H1 (cell line): ENCODE results near the gene ARHGEF39. TPM values are rescaled to one million over a fixed set of nuclear protein-coding genes. Genes with fewer than 3 reads are reported as not detected.

Experiments
- CTCF ChIA-PET: fragments of 300-600 bp; sonication (Branson Sonifier 250); formaldehyde crosslinking; loops from one replicate; lab custom pipeline; 2021; ENCODE audit not compliant: partially characterized antibody; lab: Charles Lee
- POLR2A ChIA-PET: fragments of 300-600 bp; sonication (Branson Sonifier 250); formaldehyde crosslinking; loops from one replicate; lab custom pipeline; 2021; ENCODE audit warnings: inconsistent platforms; ENCODE audit not compliant: partially characterized antibody; lab: Charles Lee
- DNase-seq, 2 experiments: peaks; one replicate each; pipeline versions ENCODE4 v3.0.0 to v3.0.0-alpha.2; 2010 to 2022; ENCODE audit warnings: low spot score in 2 of 2, low read depth in 1 of 2, mixed read lengths in 1 of 2
- FAIRE-seq: peaks from 2 replicates; lab custom pipeline; 2011; peaks lifted over from hg19 to GRCh38; lab: Jason Lieb, UNC
- H2AFZ ChIP-seq: 2 replicates; pipeline ENCODE4 v1.8.1; 2012; ENCODE audit warnings: low read length, inconsistent platforms
- H2AK5ac ChIP-seq: 2 replicates; pipeline ENCODE4 v1.6.1; 2013; ENCODE audit warnings: low read depth, low read length
- H2BK120ac ChIP-seq: replicated peaks from 2 replicates; pipeline ENCODE3; 2013; ENCODE audit warnings: low read depth, low read length, inconsistent platforms
- H2BK12ac ChIP-seq: 2 replicates; pipeline ENCODE4 v1.6.1; 2013; ENCODE audit warnings: low read depth, low read length
- H2BK15ac ChIP-seq: 2 replicates; pipeline ENCODE4 v1.6.1; 2013; ENCODE audit warnings: low read length
- H2BK20ac ChIP-seq: 2 replicates; pipeline ENCODE4 v1.6.1; 2013; ENCODE audit warnings: low read length
- H2BK5ac ChIP-seq: 2 replicates; pipeline ENCODE4 v1.6.1; 2013; ENCODE audit warnings: low read depth, low read length
- H3K14ac ChIP-seq: 2 replicates; pipeline ENCODE4 v1.6.1; 2013; ENCODE audit warnings: inconsistent platforms; ENCODE audit not compliant: insufficient read length
- H3K18ac ChIP-seq: 2 replicates; pipeline ENCODE4 v1.6.1; 2013; ENCODE audit warnings: low read length; ENCODE audit errors: extremely low read depth
- H3K23ac ChIP-seq: 2 replicates; pipeline ENCODE4 v1.6.1; 2013; ENCODE audit warnings: inconsistent platforms; ENCODE audit not compliant: insufficient read length
- H3K23me2 ChIP-seq: 2 replicates; pipeline ENCODE4 v1.6.1; 2013; ENCODE audit warnings: low read depth, low read length
- H3K27ac ChIP-seq: 2 replicates; pipeline ENCODE4 v1.6.1; 2011; ENCODE audit warnings: low read depth, low read length, inconsistent platforms
- H3K27me3 ChIP-seq, 4 experiments: replicated peaks in 1 of 4; 1 replicate in 1 of 4; 2 replicates in 3 of 4; pipeline versions ENCODE4 v1.6.1 to v1.8.1; 2011 to 2013; ENCODE audit warnings: low read length in 3 of 4, mild to moderate bottlenecking in 3 of 4, inconsistent platforms in 2 of 4, mixed read lengths in 2 of 4, moderate library complexity in 1 of 4; ENCODE audit not compliant: control insufficient read depth in 3 of 4, insufficient read depth in 3 of 4; ENCODE audit errors: extremely low read depth in 1 of 4
- H3K36me3 ChIP-seq, 4 experiments: 2 replicates each; pipeline versions ENCODE4 v1.6.1 to v1.8.1; 2011 to 2013; ENCODE audit warnings: mild to moderate bottlenecking in 4 of 4, low read length in 3 of 4, moderate library complexity in 2 of 4, control low read depth in 1 of 4, inconsistent platforms in 1 of 4; ENCODE audit not compliant: insufficient read depth in 4 of 4, control insufficient read depth in 2 of 4
- H3K4ac ChIP-seq: replicated peaks from 2 replicates; pipeline ENCODE3; 2013; ENCODE audit warnings: low read length, low read depth, mixed read lengths, inconsistent platforms; ENCODE audit not compliant: insufficient read length
- H3K4me1 ChIP-seq, 4 experiments: replicated peaks in 1 of 4; 1 replicate in 1 of 4; 2 replicates in 3 of 4; pipeline versions ENCODE4 v1.6.1 to v1.8.1; 2011 to 2013; ENCODE audit warnings: low read length in 3 of 4, inconsistent platforms in 2 of 4, mixed read lengths in 1 of 4; ENCODE audit not compliant: insufficient read depth in 4 of 4, control insufficient read depth in 3 of 4
- H3K4me2 ChIP-seq, 2 experiments: 2 replicates each; pipeline versions ENCODE4 v1.6.1 to v1.8.1; 2011 to 2013; ENCODE audit warnings: low read depth in 2 of 2, low read length in 2 of 2, control low read depth in 1 of 2, inconsistent platforms in 1 of 2, mild to moderate bottlenecking in 1 of 2; ENCODE audit not compliant: insufficient read depth in 1 of 2
- H3K4me3 ChIP-seq, 4 experiments: fragments of 200-600, 300-600 bp in 1 of 4; sonication (generic), shearing (Covaris generic), sonication (Bioruptor Twin) in 1 of 4; 2 replicates each; pipeline versions ENCODE4 v1.5.1 to v1.8.1; 2011 to 2016; ENCODE audit warnings: low read length in 4 of 4, low read depth in 3 of 4, control low read depth in 2 of 4, inconsistent platforms in 2 of 4, mild to moderate bottlenecking in 2 of 4, mixed read lengths in 1 of 4, moderate library complexity in 1 of 4; ENCODE audit not compliant: insufficient read depth in 2 of 4; ENCODE audit errors: extremely low read depth in 1 of 4
- H3K56ac ChIP-seq: replicated peaks from 2 replicates; pipeline ENCODE3; 2013; ENCODE audit warnings: low read depth, mild to moderate bottlenecking, mixed read lengths, low read length, inconsistent platforms; ENCODE audit not compliant: insufficient read length
- H3K79me1 ChIP-seq: 2 replicates; pipeline ENCODE4 v1.6.1; 2013; ENCODE audit warnings: low read depth, low read length, control low read depth
- H3K79me2 ChIP-seq, 2 experiments: 2 replicates each; pipeline versions ENCODE4 v1.6.1 to v1.8.1; 2012 to 2013; ENCODE audit warnings: low read length in 2 of 2, mild to moderate bottlenecking in 2 of 2, inconsistent platforms in 1 of 2; ENCODE audit not compliant: insufficient read depth in 2 of 2, control insufficient read depth in 1 of 2
- H3K9ac ChIP-seq, 4 experiments: replicated peaks in 1 of 4; 1 replicate in 1 of 4; 2 replicates in 3 of 4; pipeline versions ENCODE4 v1.6.1 to v1.8.1; 2011 to 2013; ENCODE audit warnings: low read depth in 3 of 4, low read length in 3 of 4, control low read depth in 2 of 4, mild to moderate bottlenecking in 2 of 4, moderate library complexity in 2 of 4, inconsistent platforms in 1 of 4; ENCODE audit errors: extremely low read depth in 1 of 4
- H3K9me3 ChIP-seq, 2 experiments: 2 replicates each; pipeline versions ENCODE4 v1.6.1 to v1.8.1; 2012 to 2013; ENCODE audit warnings: mild to moderate bottlenecking in 2 of 2, moderate library complexity in 2 of 2, control low read depth in 1 of 2, inconsistent platforms in 1 of 2, low read depth in 1 of 2, low read length in 1 of 2, mixed read lengths in 1 of 2; ENCODE audit not compliant: insufficient read depth in 2 of 2
- H4K20me1 ChIP-seq, 2 experiments: replicated peaks in 1 of 2; 2 replicates each; pipeline versions ENCODE3 to v1.8.1; 2011 to 2013; ENCODE audit warnings: inconsistent platforms in 2 of 2, low read length in 2 of 2, mild to moderate bottlenecking in 1 of 2; ENCODE audit not compliant: insufficient read depth in 2 of 2, control insufficient read depth in 1 of 2
- H4K5ac ChIP-seq: 2 replicates; pipeline ENCODE4 v1.6.1; 2013; ENCODE audit warnings: low read length, low read depth, mixed read lengths, inconsistent platforms; ENCODE audit not compliant: insufficient read length
- H4K8ac ChIP-seq: 2 replicates; pipeline ENCODE4 v1.8.0; 2013; ENCODE audit warnings: mild to moderate bottlenecking, moderate library complexity, low read length, inconsistent platforms; ENCODE audit not compliant: insufficient read depth; ENCODE audit errors: extremely low read depth
- H4K91ac ChIP-seq: replicated peaks from 2 replicates; pipeline ENCODE3; 2013; ENCODE audit warnings: low read length, mixed read lengths, inconsistent platforms; ENCODE audit not compliant: insufficient read length
- BCL11A ChIP-seq, 2 experiments: IDR thresholded peaks; one replicate each; pipeline ENCODE4 v1.6.1; 2011; ENCODE audit warnings: low read depth in 2 of 2, low read length in 2 of 2, mild to moderate bottlenecking in 2 of 2
- BRCA1 ChIP-seq: IDR thresholded peaks from 2 replicates; pipeline ENCODE4 v1.6.1; 2012; ENCODE audit warnings: low read depth, low read length, improper control_type of control experiment
- CBX5 ChIP-seq: fragments of 300-800, 300-1000 bp; sonication (generic); IDR thresholded peaks from 2 replicates; pipeline ENCODE4 v1.7.1; 2016; ENCODE audit warnings: antibody characterized with exemption, low read length, low read depth
- CBX8 ChIP-seq: fragments of 300-800, 300-1000 bp; sonication (generic); IDR thresholded peaks from 2 replicates; pipeline ENCODE4 v1.7.1; 2016; ENCODE audit warnings: low read depth, low read length, borderline replicate concordance
- CHD2 ChIP-seq: IDR thresholded peaks from 2 replicates; pipeline ENCODE4 v1.6.1; 2012; ENCODE audit warnings: low read length, improper control_type of control experiment
- JUND ChIP-seq: IDR thresholded peaks from 2 replicates; pipeline ENCODE4 v1.6.1; 2011; ENCODE audit warnings: mild to moderate bottlenecking, improper control_type of control experiment, low read length
- TAF7 ChIP-seq: optimal IDR thresholded peaks from 2 replicates; pipeline ENCODE3; 2011; ENCODE audit warnings: low read depth, mild to moderate bottlenecking, inconsistent platforms, low read length, moderate library complexity, borderline replicate concordance
- YY1 ChIP-seq: IDR thresholded peaks from 2 replicates; pipeline ENCODE4 v1.6.1; 2011; ENCODE audit warnings: low read depth, mild to moderate bottlenecking, low read length
- WGBS, 2 experiments: shearing (Covaris generic) in 1 of 2; methylation state at CpG; one replicate each; pipeline versions ENCODE4 v1.1.6 to v1.1.7; 2013 to 2015; ENCODE audit warnings: low lambda C conversion rate in 2 of 2, mixed read lengths in 2 of 2, inconsistent platforms in 1 of 2, low coverage in 1 of 2, missing lambda C conversion rate in 1 of 2; ENCODE audit not compliant: insufficient replicate concordance in 2 of 2, insufficient coverage in 1 of 2, insufficient read length in 1 of 2; ENCODE audit errors: extremely low coverage in 1 of 2, missing lambda C conversion rate in 1 of 2; 5-methylcytosine and 5-hydroxymethylcytosine counted together
- polyA plus RNA-seq, 7 experiments: library from polyadenylated mRNA; depleted of rRNA in 3 of 7; stranded (reverse) in 5 of 7; unstranded in 2 of 7; fragments of >200 nt in 5 of 7; fragments of 200-250 nt in 2 of 7; gene quantifications; 1 replicate in 5 of 7; 2 replicates in 1 of 7; 4 replicates in 1 of 7; pipeline versions ENCODE4 v1.2.1 to v1.2.3, GENCODE V29; 2011 to 2013; ENCODE audit warnings: missing spikeins in 2 of 7, mixed read lengths in 2 of 7
- total RNA-seq: library from RNA; stranded (reverse); fragmentation: NEBNext Ultra II Directional; extraction: Animal tissue kit (Norgen Biotek cat#: 25700); gene quantifications from 2 replicates; pipeline ENCODE4 v1.2.1, GENCODE V29; 2021
- TF ChIP-seq, protein P1 (sequence below), 3 experiments: IDR thresholded peaks; 1 replicate in 2 of 3; 2 replicates in 1 of 3; pipeline versions ENCODE4 v1.5.1 to v1.6.1; 2011; ENCODE audit warnings: low read length in 3 of 3, mild to moderate bottlenecking in 3 of 3, inconsistent platforms in 2 of 3, low read depth in 1 of 3, moderate library complexity in 1 of 3; ENCODE audit not compliant: insufficient read depth in 1 of 3; ENCODE audit errors: control extremely low read depth in 1 of 3

Gene ARHGEF39
- total and polyA plus RNA-seq, 2 of the 8 experiments (the other 6 are each of a cell fraction or from before 2014, with no cell fraction given) = 18.6 to 18.7 TPM

DNA sequence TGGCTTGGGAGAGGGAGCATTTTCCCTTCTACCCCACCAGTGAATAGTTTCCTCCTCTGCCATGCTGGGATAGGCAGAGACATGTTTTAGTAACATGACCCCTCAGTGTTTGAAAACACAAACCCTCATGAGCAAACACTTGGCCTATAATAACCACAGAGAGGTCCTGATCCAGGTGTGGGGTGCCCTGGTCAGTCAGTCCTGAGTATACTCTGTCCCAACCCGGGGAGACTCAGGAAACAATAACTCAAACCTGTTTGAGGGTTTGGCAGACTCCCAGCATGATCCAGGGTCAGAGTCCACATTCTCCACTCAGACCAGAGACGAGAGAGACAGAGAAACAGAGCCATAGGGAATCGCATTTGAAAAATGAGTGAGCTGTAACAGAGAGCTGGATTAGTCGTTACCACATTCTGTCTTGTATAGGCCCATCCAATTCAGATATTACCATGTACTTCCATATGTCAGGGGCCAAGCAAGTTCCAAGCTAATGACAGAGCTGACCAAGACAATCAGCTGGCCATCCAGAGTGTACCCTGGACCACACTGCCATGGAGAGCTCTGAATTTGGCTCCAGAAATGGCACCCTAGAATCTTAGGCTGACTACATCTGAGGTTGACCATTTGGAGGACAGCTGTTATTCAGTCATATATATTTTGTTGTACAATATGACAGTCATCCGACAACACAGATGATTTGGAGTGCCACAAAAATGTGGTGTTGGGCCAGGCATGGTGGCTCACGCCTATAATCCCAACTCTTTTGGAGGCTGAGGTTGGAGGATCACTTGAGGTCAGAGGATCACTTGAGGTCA lies 4.5 kb upstream of the ARHGEF39 start:
- no peak overlapping the region for H2BK15ac ChIP-seq
- H3K4me3 ChIP-seq = no peak overlapping the region
- ChIA-PET POLR2A (interaction anchor here (1.1 to 2.0 kb wide), 4 partner anchors 10 to 22 kb away, joined by 3 to 6 read pairs (median 3); partner anchors contain the start of genes CCDC107 and RMRP), CTCF (interaction anchor here (0.6 to 14.6 kb wide), 15 partner anchors 9 to 659 kb away, joined by 3 to 170 read pairs (median 3); partner anchors contain the start of genes CCDC107, CREB3, RMRP and TLN1)
- H3K4me1 ChIP-seq = peaks cover 0 to 3% (median under 1%) of the 10 kb centered on the region in 4 experiments; a peak in 5 of 7 replicates
- no peak overlapping the region for H2AFZ ChIP-seq
- H3K23me2 ChIP-seq = peaks cover 2% of the 10 kb centered on the region; the same call in 1 of the 2 replicates
- H3K18ac ChIP-seq = no peak overlapping the region
- H4K8ac ChIP-seq = no peak overlapping the region
- no peak overlapping the region for H2BK5ac ChIP-seq
- FAIRE-seq = no peak
- H3K4me2 ChIP-seq = no peak overlapping the region
- no peak overlapping the region for H4K5ac ChIP-seq
- H3K27ac ChIP-seq = no peak overlapping the region
- H3K56ac ChIP-seq = no peak overlapping the region
- H3K9ac ChIP-seq = no peak overlapping the region
- no peak for DNase-seq
- no peak overlapping the region for H4K91ac ChIP-seq
- no peaks in the 10 kb centered on the region for H4K20me1 ChIP-seq
- H2BK20ac ChIP-seq = no peak overlapping the region
- no peak overlapping the region for H2BK120ac ChIP-seq
- H2AK5ac ChIP-seq = no peak overlapping the region
- no peak overlapping the region for H2BK12ac ChIP-seq
- no peak overlapping the region for H3K4ac ChIP-seq
- TF ChIP-seq CHD2 = no peak
- TF ChIP-seq BCL11A (IDR thresholded peaks at IDR 0.05; ENCODE audit: low read depth in 2 of 2, low read length in 2 of 2) = no peak
- TF ChIP-seq YY1 = no peak
- TF ChIP-seq, protein P1, sequence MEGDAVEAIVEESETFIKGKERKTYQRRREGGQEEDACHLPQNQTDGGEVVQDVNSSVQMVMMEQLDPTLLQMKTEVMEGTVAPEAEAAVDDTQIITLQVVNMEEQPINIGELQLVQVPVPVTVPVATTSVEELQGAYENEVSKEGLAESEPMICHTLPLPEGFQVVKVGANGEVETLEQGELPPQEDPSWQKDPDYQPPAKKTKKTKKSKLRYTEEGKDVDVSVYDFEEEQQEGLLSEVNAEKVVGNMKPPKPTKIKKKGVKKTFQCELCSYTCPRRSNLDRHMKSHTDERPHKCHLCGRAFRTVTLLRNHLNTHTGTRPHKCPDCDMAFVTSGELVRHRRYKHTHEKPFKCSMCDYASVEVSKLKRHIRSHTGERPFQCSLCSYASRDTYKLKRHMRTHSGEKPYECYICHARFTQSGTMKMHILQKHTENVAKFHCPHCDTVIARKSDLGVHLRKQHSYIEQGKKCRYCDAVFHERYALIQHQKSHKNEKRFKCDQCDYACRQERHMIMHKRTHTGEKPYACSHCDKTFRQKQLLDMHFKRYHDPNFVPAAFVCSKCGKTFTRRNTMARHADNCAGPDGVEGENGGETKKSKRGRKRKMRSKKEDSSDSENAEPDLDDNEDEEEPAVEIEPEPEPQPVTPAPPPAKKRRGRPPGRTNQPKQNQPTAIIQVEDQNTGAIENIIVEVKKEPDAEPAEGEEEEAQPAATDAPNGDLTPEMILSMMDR (IDR thresholded peaks at IDR 0.05; ENCODE audit: control extremely low read depth in 1 of 3, insufficient read depth in 1 of 3, low read depth in 1 of 3, low read length in 3 of 3) = no peak
- TF ChIP-seq BRCA1 = no peak
- TF ChIP-seq CBX5 = no peak
- TF ChIP-seq JUND = no peak
- TF ChIP-seq TAF7 = no peak
- no peak for TF ChIP-seq CBX8
- WGBS, 2 experiments = 80% methylated on average over 6 of the region's 6 CpGs; no CpG with 5 or more reads in 1 of the 2 experiments
- no peaks in the 10 kb centered on the region for H3K79me1 ChIP-seq
- H3K14ac ChIP-seq = no peak overlapping the region
- H3K79me2 ChIP-seq = no peaks in the 10 kb centered on the region
- H3K27me3 ChIP-seq = peaks cover 0 to 3% (median 0%) of the 10 kb centered on the region in 4 experiments; a peak in 4 of 7 replicates
- H3K23ac ChIP-seq = no peak overlapping the region
- no peaks in the 10 kb centered on the region for H3K9me3 ChIP-seq
- no peaks in the 10 kb centered on the region for H3K36me3 ChIP-seq
